ENCODE data around the gene SELENON. TPM values are rescaled to one million over a fixed set of nuclear protein-coding genes. Genes with fewer than 3 reads are reported as not detected.

The SELENON gene
- total RNA-seq, 4 donors from 2014 or later: 9.0 to 94.0 (median 18.0) TPM

DNA sequence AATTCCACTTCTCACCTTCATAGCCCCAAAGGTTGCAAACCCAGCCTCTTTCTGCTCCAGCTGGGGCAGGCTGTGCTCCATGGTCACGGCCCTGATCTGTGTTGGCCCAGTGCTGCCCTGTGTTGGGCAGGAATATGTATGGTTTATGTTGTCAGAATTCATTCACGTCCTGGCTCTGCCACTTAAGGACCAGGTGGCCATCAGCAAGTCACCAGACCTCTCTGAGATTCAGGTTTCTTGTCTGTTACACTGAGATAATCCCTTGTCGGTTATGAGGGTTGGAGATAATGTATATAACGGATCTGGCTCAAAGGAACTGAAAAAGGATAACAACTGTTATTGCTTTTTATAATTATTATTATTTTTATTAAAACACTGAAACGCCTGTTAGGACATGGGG, 39.1 kb upstream of the SELENON start:
- DNase-seq: no peak
- Histone ChIP-seq H3K36me3 (no peaks in the 10 kb centered on the region), H3K4me1 (no peaks in the 10 kb centered on the region), H3K27ac (no peak overlapping the region), H3K9me3 (no peaks in the 10 kb centered on the region), H3K4me3 (no peak overlapping the region), H3K27me3 (no peaks in the 10 kb centered on the region)
- TF ChIP-seq POLR2A (IDR thresholded peaks at IDR 0.05): no peak
- TF ChIP-seq, protein P1, sequence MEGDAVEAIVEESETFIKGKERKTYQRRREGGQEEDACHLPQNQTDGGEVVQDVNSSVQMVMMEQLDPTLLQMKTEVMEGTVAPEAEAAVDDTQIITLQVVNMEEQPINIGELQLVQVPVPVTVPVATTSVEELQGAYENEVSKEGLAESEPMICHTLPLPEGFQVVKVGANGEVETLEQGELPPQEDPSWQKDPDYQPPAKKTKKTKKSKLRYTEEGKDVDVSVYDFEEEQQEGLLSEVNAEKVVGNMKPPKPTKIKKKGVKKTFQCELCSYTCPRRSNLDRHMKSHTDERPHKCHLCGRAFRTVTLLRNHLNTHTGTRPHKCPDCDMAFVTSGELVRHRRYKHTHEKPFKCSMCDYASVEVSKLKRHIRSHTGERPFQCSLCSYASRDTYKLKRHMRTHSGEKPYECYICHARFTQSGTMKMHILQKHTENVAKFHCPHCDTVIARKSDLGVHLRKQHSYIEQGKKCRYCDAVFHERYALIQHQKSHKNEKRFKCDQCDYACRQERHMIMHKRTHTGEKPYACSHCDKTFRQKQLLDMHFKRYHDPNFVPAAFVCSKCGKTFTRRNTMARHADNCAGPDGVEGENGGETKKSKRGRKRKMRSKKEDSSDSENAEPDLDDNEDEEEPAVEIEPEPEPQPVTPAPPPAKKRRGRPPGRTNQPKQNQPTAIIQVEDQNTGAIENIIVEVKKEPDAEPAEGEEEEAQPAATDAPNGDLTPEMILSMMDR (IDR thresholded peaks at IDR 0.05): no peak
- intact Hi-C loops (cut with DNase I; ENCODE audit: low total_unique reads): no loop called here

- Histone ChIP-seq H3K9me3 (no peaks in the 10 kb centered on the region), H3K4me3 (no peak overlapping the region), H3K27ac (no peak overlapping the region), H3K36me3 (no peaks in the 10 kb centered on the region), H3K27me3 (no peaks in the 10 kb centered on the region), H3K4me1 (no peaks in the 10 kb centered on the region)
- TF ChIP-seq, protein P1 (IDR thresholded peaks at IDR 0.05): no peak
- TF ChIP-seq POLR2A (IDR thresholded peaks at IDR 0.05): no peak
- intact Hi-C loops (cut with DNase I; ENCODE audit: low total_unique reads): no loop called here
- DNase-seq: no peak
Measured at GRCh38 chr1:25763493-25763892, 36.5 kb upstream of the SELENON start.

GRCh38 chr1:25765136-25765922, 34.7 kb upstream of the SELENON start:
- no peak for TF ChIP-seq POLR2A (IDR thresholded peaks at IDR 0.05)
- TF ChIP-seq, protein P1 (IDR thresholded peaks at IDR 0.05): no peak
- Histone ChIP-seq H3K4me1 (peaks cover 1 to 9% of the 10 kb centered on the region in 2 donors), H3K27me3 (no peaks in the 10 kb centered on the region), H3K9me3 (no peaks in the 10 kb centered on the region), H3K4me3 (no peak overlapping the region), H3K36me3 (no peaks in the 10 kb centered on the region), H3K27ac (no peak overlapping the region)
- DNase-seq: no peak
- intact Hi-C loops (cut with DNase I; ENCODE audit: low total_unique reads): no loop called here

DNA sequence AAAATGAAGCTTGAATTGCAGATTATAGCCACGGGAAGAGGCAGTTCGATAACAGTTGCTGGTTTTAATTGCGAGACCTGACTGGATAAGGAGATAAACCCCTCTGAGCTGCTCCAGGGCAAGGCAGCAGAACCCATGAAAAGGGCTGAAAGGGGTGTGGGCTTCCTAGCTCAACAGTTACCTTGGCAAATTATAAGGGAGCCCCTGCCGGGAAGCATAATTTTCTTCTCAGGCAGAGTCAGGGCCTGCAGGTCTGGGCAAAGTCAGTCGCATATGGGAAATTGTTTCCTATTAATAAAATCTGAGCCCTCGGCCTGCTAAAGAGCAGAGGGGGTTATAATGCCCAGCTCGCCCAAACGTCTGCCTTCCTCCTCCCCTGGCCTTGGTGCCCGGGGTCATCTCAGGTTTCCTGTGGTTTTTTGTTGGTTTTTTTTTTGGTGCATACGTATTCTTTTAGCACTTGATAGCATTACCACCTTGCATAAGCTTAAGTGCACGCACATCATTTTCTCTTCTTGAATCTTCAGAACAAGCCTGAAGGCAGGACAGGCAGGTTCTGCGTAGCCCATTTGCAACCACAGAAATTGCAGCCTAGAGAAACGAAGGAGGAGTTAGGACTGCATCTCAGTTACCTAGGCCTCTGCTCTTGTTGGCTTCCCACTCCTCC, 33.9 kb upstream of the SELENON start:
- H3K4me3 ChIP-seq: no peak overlapping the region
- intact Hi-C loops (cut with DNase I; ENCODE audit: low total_unique reads): no loop called here
- H3K4me1 ChIP-seq: peaks cover 8 to 14% of the 10 kb centered on the region in 2 donors
- TF ChIP-seq, protein P1 (IDR thresholded peaks at IDR 0.05): no peak
- TF ChIP-seq POLR2A (IDR thresholded peaks at IDR 0.05): no peak
- H3K9me3 ChIP-seq: no peaks in the 10 kb centered on the region
- no peaks in the 10 kb centered on the region for H3K27me3 ChIP-seq
- no peak overlapping the region for H3K27ac ChIP-seq
- H3K36me3 ChIP-seq: no peaks in the 10 kb centered on the region
- no peak for DNase-seq
